Vagina (tissue), 2 donors: ENCODE data around the gene AATK.

ENCODE experiments used
- CTCF ChIP-seq, 3 experiments: fragments of 450-650 bp in 2 of 3; fragments of 200-600 bp in 1 of 3; sonication (generic) in 1 of 3; IDR thresholded peaks; one replicate each; pipeline ENCODE4 v1.5.1; 2017 to 2019; ENCODE audit warnings: antibody characterized with exemption in 3 of 3, mild to moderate bottlenecking in 2 of 3, moderate library complexity in 2 of 3
- POLR2A ChIP-seq, 2 donors: fragments of 450-650 bp; IDR thresholded peaks; one replicate each; pipeline ENCODE4 v1.6.1; 2017; ENCODE audit warnings: antibody characterized with exemption in 2 of 2, mild to moderate bottlenecking in 2 of 2, moderate library complexity in 2 of 2

DNA sequence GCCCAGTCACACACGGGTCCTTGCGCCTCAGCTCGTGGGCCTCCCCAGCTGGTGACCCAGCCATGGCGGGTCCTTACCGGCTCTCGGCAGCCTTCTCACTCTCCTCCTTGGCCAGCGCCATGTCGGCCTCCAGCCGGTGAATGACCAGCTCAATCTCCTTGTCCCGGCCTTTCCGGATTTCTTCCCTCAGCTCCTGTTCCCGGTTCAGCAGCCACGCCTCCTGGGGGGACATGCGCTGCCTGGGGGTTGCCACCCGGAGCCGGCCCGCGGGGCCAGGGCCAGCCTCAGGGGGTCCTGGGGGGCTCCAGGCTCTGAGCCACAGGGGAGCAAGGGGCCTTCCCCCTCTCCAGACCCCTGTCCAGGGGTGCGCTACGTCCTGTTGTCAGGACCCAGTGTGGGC is 25.1 kb upstream of the AATK start:
- TF ChIP-seq POLR2A (IDR thresholded peaks at IDR 0.05) (no peak), CTCF (IDR thresholded peaks at IDR 0.05) (no peak)
